Measurements from ENCODE around the gene CKLF. TPM values are rescaled to one million over a fixed set of nuclear protein-coding genes. Genes with fewer than 3 reads are reported as not detected.
"Not testable (repeated sequence)": the region's sequence is repeated elsewhere in the genome, so short reads cannot be mapped to it uniquely, and the experiment has no call there.

Gene CKLF
- total and polyA plus RNA-seq, 4 donors: 9.5 to 36.1 (median 21.5) TPM

- no peak overlapping the region for H3K4me3 ChIP-seq (ENCODE audit: low read depth in 1 of 3, low read length in 3 of 3)
- peaks cover 0 to 7% (median 0%) of the 10 kb centered on the region in 4 donors for H3K36me3 ChIP-seq (ENCODE audit: control insufficient read depth in 4 of 4, insufficient read depth in 3 of 4, low read depth in 1 of 4, low read length in 3 of 4)
- WGBS: 85% methylated on average over 12 of the region's 12 CpGs
- no peak for DNase-seq (ENCODE audit: low spot score)
- no peak overlapping the region for H3K9ac ChIP-seq (ENCODE audit: low read depth in 1 of 2, low read length in 2 of 2)
- peaks cover 1 to 17% (median 5%) of the 10 kb centered on the region in 4 donors for H3K4me1 ChIP-seq (ENCODE audit: control insufficient read depth in 4 of 4, insufficient read depth in 4 of 4, low read length in 3 of 4)
- H3K27me3 ChIP-seq (ENCODE audit: control insufficient read depth in 4 of 4, insufficient read depth in 4 of 4, low read length in 3 of 4): no peaks in the 10 kb centered on the region
- H3K27ac ChIP-seq (ENCODE audit: low read depth in 1 of 2, low read length in 2 of 2): no peak overlapping the region
- H3K9me3 ChIP-seq (ENCODE audit: control insufficient read depth in 4 of 4, low read length in 3 of 4): no peaks in the 10 kb centered on the region
- TF ChIP-seq SP1 (IDR thresholded peaks at IDR 0.05) (no peak), TAF1 (conservative IDR thresholded peaks at IDR 0.05) (no peak), YY1 (IDR thresholded peaks at IDR 0.05) (no peak), GABPA (IDR thresholded peaks at IDR 0.05 in 1 of 2, conservative IDR thresholded peaks at IDR 0.05 in 1 of 2) (no peak), MAX (IDR thresholded peaks at IDR 0.05) (no peak), JUND (IDR thresholded peaks at IDR 0.05) (no peak), ATF3 (IDR thresholded peaks at IDR 0.05) (no peak), EGR1 (IDR thresholded peaks at IDR 0.05; ENCODE audit: low read depth in 2 of 2) (no peak), FOXA1 (IDR thresholded peaks at IDR 0.05) (no peak), ZBTB33 (IDR thresholded peaks at IDR 0.05) (no peak), CTCF (IDR thresholded peaks at IDR 0.05; ENCODE audit: low read depth, low read length, missing input control) (no peak), HNF4G (IDR thresholded peaks at IDR 0.05) (no peak), RAD21 (IDR thresholded peaks at IDR 0.05) (no peak), REST (IDR thresholded peaks at IDR 0.05) (no peak)
These were observed 56.7 kb downstream of the CKLF start for GRCh38 chr16:66609139-66609510.

GRCh38 chr16:66610111-66610820, 57.9 kb downstream of the CKLF start:
- Histone ChIP-seq H3K36me3 (ENCODE audit: control insufficient read depth in 4 of 4, insufficient read depth in 3 of 4, low read depth in 1 of 4, low read length in 3 of 4) (peaks cover 0 to 7% (median 0%) of the 10 kb centered on the region in 4 donors), H3K27me3 (ENCODE audit: control insufficient read depth in 4 of 4, insufficient read depth in 4 of 4, low read length in 3 of 4) (no peaks in the 10 kb centered on the region), H3K4me1 (ENCODE audit: control insufficient read depth in 4 of 4, insufficient read depth in 4 of 4, low read length in 3 of 4) (peaks cover 0 to 14% (median 4%) of the 10 kb centered on the region in 4 donors), H3K9me3 (ENCODE audit: control insufficient read depth in 4 of 4, low read length in 3 of 4) (no peaks in the 10 kb centered on the region), H3K9ac (ENCODE audit: low read depth in 1 of 2, low read length in 2 of 2) (no peak overlapping the region), H3K27ac (ENCODE audit: low read depth in 1 of 2, low read length in 2 of 2) (no peak overlapping the region), H3K4me3 (ENCODE audit: low read depth in 1 of 3, low read length in 3 of 3) (no peak overlapping the region)
- DNase-seq (ENCODE audit: low spot score): no peak
- TF ChIP-seq TAF1 (conservative IDR thresholded peaks at IDR 0.05): no peak
- TF ChIP-seq HNF4A (conservative IDR thresholded peaks at IDR 0.05): no peak
- TF ChIP-seq NR2F2 (IDR thresholded peaks at IDR 0.05): no peak
- TF ChIP-seq YY1 (IDR thresholded peaks at IDR 0.05): no peak
- TF ChIP-seq GABPA (IDR thresholded peaks at IDR 0.05 in 1 of 2, conservative IDR thresholded peaks at IDR 0.05 in 1 of 2): no peak
- no peak for TF ChIP-seq RAD21 (IDR thresholded peaks at IDR 0.05)
- TF ChIP-seq SP1 (IDR thresholded peaks at IDR 0.05): no peak
- 90% methylated on average over 14 of the region's 14 CpGs for WGBS

GRCh38 chr16:66611911-66612310, 59.5 kb downstream of the CKLF start:
- not testable (repeated sequence) for H3K36me3 ChIP-seq (ENCODE audit: control insufficient read depth in 4 of 4, insufficient read depth in 3 of 4, low read depth in 1 of 4, low read length in 3 of 4); H3K27me3 ChIP-seq (ENCODE audit: control insufficient read depth in 4 of 4, insufficient read depth in 4 of 4, low read length in 3 of 4); DNase-seq (ENCODE audit: low spot score); H3K9me3 ChIP-seq (ENCODE audit: control insufficient read depth in 4 of 4, low read length in 3 of 4); H3K9ac ChIP-seq (ENCODE audit: low read depth in 1 of 2, low read length in 2 of 2); H3K4me3 ChIP-seq (ENCODE audit: low read depth in 1 of 3, low read length in 3 of 3); H3K27ac ChIP-seq (ENCODE audit: low read depth in 1 of 2, low read length in 2 of 2)
- 96% methylated on average over 8 of the region's 8 CpGs for WGBS
- peaks cover 0 to 14% (median 10%) of the 10 kb centered on the region in 4 donors for H3K4me1 ChIP-seq (ENCODE audit: control insufficient read depth in 4 of 4, insufficient read depth in 4 of 4, low read length in 3 of 4)

Measured in liver (tissue), 9 donors.